GM19455 (cell line): ENCODE measurements around the gene ATG9B.
A peak's percentile ranks its signal among the peaks of the same experiment; 100 is the strongest.
"Not testable (repeated sequence)": the region's sequence is repeated elsewhere in the genome, so short reads cannot be mapped to it uniquely, and the experiment has no call there.

Experiments used
- ATAC-seq: cut with Tn5 transposase; IDR thresholded peaks from one replicate; pipeline ENCODE4 v1.9.1; 2021; ENCODE audit not compliant: unreplicated experiment

The ATG9B gene

DNA sequence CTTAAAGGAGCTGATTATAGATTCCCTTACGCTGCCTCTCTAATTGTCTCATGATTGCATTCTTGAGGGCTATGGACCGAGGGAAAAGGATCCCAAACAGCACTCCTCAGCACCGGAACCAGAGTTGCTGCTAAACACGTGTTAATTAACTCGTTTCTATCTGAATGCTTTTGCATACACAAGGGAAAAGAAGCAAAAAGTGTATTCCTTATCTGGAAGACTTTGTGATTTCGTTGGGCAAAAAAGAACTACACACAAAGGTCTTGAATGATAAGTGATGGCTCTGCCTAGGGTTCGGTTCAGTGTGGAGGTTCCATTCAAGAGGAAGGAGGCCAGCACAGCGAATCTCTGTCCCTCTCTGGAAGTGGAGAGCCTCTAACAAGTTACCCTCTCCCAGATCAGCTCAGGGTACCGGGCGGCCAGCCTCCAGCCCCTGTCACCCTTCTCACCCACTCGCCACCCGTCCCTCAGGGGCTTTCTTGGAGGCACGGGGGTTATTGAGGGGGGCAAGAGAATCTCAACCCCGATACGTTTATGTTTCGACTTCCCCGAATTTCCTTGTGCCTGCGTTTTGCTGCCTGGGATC lies 34.6 kb upstream of the ATG9B start:
- no peak for ATAC-seq

DNA sequence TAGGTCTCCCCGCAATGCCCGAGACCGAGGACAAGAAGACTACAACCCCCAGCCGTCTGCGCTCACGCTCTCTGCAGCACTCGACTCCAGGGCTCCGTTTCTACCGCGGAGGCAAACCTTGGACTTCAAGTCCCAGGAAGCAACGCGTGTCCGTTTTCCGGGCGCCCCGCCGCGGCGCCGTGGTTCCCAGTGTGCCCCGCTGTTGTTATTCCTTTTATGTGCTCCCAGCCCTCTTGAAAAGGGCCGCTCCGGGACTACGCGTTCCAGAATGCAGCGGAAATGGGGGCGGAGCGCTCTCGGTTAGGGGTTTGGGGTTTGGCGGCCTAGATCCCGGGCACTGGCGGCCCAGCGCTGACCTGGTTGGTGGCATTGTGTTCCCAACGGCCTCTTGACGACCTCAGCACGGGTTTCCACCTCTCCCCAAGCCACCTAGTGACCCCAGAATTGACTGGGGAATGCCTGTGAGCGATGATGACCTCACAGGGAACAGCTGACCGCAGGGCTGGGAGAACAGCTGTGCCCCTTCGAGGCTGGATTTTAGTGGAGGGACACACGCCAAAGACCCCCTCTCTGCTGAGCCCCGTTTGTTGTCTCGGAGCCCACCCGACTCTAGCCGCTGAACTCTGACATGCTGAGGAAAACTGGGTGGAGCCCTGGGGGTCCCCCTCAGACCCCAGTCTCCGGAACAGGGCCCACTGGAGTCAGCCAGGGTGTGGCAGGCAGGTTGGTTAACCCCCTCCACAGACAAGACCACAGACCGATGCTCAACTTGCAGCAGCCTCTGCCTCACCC lies 33.9 kb upstream of the ATG9B start:
- ATAC-seq = peak; percentile 88

DNA sequence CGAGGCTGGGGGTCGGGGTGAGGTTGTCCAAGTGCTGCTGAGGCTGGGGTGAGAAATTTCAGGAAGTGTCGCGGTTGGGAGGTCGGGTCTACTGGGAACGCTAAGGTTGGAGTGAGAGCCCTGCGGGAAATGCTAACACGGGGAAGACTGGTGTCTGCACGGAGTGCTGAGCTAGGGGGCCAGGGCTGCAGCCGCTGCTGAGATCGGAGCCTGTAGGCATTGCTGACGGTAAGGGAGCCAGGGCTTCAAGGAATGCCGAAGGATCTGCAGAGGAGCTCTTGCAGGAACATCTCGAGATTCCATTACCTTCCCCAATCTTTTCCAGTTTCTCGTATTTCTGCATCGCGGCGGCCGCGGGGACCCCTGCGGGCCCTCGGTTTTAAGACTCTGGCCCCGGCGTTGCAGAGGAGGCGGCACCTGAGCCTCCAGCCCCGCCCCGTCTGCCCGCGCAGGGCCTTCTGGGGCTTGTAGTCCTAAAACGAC lies 33.3 kb upstream of the ATG9B start, which contains the start of gene CDK5:
CDK5 (minus strand) TSS at position 392 of the 483 bp plus-strand sequence; CDS start at position 343, 49 bp downstream.
- ATAC-seq = peak; percentile 16

DNA sequence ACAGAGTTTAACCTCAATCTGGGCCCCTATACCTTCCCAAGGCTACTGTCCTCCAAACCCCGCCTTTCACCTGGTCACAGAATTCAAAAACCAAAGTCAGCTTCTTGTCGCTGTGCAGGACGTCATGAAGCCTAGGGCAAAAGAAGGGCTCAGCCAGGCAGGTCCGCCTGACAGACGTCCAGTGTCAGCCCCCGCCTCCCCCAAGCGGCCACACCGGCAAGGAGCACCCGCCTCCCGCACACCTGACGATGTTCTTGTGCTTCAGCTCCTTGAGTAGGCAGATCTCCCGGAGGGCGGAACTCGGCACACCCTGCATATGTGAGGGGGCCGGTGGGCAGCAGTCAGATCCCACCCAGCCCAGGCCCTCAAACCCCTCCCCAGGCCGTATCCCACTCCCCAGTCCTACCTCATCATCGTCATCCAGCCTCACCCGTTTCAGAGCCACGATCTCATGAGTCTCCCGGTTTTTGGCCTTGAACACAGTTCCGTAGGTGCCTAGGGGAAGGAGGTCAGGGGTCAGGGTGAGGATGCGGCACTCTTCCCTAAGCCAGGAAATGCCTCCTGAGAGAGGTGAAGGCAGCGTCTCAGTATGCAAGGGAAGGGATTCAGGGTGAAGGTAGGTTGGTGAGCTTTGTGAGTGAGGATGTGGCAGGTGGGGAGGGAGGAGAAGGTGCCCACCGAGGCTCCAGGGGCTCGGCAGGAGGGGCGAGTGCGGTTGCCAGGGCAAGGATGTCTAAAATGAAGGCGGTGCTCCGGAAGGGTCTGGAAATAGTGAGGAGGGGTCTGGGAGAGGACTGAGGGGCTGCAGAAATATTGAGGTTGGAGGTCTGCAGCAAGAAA lies 32.6 kb upstream of the ATG9B start:
- no peak for ATAC-seq

DNA sequence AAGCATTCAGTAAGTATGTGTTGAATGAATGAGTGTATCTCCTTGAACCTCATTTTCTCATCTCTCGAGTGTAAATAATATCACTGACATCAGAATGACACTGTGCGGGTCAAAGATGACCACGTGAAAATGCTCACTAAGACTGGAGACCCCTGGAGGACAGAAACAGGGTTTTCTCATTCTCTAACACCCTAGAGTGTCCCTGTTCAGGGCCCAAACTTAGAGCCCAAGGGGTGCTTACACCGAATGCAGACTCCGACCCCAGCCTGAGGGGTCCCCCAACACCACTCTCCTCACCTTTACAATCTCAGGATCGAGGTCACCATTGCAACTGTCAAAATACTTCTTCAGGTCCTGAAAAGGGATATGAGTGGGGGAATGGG lies 32.0 kb upstream of the ATG9B start:
- ATAC-seq = no peak

DNA sequence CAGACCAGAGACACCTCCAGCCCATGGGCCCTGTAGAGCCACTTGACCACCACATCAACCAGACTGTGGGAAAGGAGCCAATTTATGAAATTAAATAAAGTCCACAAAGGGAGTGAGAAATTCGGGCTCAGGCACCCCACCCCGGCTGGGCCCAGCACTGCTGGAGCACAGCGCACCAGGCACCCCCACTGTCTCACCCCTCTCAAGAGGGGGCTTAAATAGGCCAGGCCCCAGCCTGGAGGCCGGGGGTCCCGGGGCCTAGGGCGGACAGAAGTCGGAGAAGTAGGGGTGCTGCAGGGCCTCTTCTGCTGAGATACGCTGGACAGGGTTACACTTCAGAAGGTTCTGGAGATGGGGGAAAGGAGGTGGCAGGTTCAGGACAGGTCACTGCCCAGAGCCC lies 29.5 kb upstream of the ATG9B start:
- no peak for ATAC-seq

DNA sequence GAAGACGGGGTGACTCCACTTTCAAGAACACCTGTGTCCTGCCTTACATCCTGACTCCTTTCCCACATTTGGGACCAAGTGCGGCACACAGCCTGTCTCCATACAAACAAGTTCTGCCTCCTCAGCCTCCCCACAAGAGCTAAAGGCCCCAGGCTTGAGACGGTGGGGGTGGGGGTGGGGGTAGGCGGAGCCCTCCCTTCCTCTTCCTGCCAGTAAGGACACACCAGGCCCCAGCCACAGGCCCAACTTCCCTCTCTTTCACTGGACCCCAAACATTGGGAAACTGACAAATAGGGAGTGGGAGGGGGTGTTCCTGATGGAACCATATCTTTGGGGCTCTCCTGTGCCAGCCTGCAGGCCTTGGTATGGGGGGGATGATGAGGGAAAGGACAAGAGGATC lies 28.8 kb upstream of the ATG9B start:
- no peak for ATAC-seq

DNA sequence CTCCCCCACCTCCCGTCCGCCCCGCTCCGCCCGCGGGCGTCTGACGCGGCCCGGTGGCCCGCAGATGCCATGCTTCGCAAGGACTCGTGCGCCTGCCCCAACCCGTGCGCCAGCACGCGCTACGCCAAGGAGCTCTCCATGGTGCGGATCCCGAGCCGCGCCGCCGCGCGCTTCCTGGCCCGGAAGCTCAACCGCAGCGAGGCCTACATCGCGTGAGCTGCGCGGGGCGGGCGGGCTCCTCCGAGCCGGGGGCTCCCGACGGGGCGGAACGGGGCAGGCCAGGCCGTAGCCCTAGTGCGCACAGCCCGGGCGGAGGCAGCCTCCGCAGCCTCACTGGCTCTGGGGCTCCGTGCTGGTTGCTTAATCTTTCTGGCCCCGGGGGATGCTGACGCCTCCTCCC lies 26.8 kb upstream of the ATG9B start:
- ATAC-seq = no peak

DNA sequence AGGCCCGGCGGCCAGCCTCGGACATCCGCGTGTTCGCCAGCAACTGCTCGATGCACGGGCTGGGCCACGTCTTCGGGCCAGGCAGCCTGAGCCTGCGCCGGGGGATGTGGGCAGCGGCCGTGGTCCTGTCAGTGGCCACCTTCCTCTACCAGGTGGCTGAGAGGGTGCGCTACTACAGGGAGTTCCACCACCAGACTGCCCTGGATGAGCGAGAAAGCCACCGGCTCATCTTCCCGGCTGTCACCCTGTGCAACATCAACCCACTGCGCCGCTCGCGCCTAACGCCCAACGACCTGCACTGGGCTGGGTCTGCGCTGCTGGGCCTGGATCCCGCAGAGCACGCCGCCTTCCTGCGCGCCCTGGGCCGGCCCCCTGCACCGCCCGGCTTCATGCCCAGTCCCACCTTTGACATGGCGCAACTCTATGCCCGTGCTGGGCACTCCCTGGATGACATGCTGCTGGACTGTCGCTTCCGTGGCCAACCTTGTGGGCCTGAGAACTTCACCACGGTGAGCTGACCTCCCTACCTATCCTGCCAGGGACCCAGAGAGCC lies 24.7 kb upstream of the ATG9B start:
- ATAC-seq = no peak

DNA sequence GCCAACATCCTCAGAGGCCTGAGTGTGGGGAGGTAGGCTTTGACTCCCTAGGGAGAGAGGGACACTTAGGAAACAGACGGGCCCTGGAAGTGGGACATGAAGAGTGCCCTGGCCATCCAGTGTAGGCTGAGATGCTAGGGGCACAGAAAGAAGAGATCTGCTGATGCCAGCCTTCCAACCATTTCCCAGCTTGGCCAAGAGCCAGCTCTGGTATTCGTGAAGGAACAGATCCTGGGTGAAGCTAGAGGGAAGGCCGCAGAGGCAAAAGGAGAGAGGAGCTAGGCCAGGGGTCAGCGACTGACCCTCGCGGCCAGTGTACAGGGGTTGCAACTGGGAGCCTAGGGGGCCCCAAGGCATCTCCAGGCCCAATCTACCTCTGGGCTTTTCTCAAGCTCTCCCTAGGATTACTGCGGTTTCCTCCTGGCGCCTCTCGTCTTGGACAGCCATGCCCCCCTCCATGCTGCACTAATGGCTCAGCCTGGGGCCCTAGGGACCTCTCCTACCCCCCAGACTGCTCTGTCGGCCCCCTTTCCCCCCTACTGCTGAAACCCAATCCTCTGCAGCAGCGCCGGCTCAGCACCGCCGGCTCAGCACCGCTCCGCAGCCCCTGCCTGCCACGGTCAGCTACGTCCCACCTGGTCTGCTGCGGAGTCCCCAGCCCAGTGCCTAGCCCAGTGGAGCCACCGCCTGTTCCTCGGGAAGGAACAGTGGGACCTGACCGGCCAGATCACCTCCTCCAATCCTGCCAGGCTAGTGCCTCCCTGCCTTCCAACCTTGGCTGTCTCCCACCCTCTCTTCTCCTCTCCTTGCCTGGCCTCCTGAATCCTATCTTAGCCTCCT lies 23.9 kb upstream of the ATG9B start, which contains the start of gene ASIC3:
ASIC3 (plus strand) TSS at position 556 of the 840 bp plus-strand sequence. CDS start 355 bp downstream, outside the sequence.
- no peak for ATAC-seq

DNA sequence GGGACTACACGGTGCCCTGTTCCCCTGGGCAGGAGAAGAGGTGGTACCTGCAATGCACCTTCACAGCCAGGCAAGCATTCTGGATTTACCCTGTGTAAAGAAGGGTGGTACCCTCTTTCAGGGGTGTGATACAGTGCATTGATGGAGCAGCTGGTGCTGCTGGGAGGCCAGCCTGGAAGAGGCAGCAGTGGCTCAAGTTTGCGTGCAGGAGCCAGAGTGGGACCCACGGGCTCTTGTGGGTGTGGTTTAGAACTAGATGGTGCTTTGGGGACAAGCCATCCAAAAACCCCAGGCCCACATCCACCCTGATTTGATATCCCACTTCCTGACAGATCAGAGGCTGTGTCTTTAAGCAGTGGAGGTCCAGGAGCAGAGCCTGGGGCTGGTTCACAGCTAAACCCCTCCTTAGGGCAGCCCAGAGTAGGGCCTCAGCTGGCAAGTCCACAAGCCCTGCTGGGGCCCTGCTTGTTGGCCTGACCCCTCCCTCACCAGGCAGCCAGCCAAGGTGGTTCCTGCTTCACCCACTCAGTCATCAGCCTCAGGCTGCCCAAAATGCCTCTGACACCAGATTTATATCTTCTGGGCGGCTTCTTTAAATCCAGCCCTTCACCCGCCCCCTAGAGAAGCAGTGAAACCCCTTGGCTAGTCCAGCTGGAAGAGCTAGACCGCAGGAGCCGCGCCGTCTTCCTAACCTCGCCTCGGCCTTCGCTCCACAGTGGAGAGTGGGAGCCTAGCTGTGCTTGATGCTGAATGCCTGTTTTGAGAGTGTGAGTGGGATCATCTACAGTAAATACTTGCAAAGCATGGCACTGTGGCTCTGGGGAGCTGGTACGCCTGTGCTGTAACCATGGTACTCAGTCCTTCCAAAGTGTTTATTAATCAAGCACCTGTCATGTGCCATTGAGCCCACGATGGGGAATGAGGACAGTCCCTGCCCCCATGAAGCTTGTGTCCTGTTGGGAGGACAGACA lies 22.6 kb upstream of the ATG9B start:
- no peak for ATAC-seq

DNA sequence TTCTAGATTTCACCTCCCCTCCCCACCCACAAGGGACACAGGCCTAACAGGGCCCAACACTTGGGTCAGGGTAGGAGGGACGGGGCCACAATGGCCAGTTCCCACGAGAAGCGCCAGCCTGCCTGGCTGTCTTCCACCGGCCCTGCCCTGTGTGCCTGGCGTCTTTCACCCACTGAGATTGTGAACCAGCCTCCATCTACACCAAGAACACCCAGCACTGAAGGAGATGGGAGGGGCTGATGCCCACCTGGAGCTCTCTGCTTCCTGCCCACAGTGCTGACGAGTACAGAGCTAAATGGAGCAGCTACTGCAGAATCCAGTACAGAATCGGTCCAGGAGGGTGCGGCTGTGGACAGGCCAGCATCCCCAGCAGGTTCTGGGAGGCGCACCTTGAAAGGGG lies 21.7 kb upstream of the ATG9B start:
- ATAC-seq = no peak

DNA sequence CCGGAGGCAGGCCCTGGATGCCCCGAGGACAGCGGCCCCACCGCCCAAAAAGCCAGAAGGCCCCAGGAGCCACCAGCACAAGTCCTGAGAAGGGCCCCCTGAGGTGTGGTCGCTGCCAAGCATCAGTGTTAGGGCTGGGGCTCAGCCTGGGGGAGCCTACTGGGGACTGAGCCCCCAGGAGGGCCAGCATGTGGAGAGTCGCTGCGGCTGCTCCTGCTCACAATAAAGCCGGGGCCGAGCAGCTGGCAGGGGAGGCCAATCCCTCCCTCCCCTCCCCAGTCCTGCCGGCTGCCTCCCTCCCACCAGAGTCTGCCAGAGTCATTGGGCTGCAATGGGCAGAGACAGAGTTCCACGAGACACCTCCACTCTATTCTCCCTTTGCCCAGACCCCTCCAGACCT lies 21.0 kb upstream of the ATG9B start:
- no peak for ATAC-seq

DNA sequence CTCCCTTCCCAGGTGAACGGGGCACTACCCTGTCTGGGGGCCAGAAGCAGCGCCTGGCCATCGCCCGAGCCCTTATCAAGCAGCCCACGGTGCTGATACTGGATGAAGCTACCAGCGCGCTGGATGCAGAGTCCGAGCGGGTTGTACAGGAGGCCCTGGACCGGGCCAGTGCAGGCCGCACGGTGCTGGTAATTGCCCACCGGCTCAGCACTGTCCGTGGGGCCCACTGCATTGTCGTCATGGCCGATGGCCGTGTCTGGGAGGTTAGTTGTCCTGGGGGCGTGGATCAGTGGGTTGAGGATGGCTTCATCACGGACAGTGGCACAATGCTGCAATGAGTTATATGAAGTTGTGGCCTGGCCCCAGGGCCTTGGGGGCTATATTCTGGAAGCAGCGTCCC lies 19.7 kb upstream of the ATG9B start:
- ATAC-seq = no peak

DNA sequence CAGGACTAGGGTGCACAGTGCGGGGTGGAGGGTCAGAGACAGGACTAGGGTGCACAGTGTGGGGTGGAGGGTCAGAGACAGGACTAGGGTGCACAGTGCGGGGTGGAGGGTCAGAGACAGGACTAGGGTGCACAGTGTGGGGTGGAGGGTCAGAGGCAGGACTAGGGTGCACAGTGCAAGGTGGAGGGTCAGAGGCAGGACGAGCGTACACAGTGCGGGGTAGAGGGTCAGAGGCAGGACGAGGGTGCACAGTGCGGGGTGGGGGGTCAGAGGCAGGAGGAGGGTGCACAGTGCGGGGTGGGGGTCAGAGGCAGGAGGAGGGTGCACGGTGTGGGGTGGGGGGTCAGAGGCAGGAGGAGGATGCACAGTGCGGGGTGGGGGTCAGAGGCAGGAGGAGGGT lies 19.2 kb upstream of the ATG9B start:
- ATAC-seq = not testable (repeated sequence)

DNA sequence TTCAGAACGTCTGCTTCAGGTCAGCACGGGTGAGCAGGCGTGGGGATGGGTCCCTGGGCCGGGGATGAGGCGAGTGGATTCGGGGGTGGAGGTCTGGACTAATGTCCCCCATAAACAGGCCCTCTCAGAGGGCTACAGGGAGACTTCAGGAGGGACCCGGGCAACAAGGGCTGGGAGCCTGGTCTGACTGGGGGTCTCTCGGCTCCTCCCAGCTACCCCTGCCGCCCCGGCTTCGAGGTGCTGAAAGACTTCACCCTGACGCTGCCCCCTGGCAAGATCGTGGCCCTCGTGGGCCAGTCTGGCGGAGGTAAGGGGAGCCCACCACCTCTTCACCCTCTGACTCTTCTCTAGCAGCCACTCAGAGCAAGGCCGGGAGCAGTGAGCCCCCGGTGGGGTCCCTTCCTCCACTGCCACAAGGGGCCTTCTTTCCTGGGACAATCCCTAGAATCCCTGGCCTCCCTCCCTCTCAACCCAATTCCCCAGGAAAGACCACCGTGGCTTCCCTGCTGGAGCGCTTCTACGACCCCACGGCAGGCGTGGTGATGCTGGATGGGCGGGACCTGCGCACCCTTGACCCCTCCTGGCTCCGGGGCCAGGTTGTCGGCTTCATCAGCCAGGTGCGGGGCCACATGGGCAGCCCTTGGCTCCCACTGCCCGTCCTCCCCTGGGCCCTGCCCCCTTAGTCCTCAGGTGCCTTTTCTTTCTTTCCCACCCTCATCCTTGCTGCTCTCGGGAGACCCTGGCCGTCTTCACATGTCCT lies 16.5 kb upstream of the ATG9B start:
- ATAC-seq = no peak

DNA sequence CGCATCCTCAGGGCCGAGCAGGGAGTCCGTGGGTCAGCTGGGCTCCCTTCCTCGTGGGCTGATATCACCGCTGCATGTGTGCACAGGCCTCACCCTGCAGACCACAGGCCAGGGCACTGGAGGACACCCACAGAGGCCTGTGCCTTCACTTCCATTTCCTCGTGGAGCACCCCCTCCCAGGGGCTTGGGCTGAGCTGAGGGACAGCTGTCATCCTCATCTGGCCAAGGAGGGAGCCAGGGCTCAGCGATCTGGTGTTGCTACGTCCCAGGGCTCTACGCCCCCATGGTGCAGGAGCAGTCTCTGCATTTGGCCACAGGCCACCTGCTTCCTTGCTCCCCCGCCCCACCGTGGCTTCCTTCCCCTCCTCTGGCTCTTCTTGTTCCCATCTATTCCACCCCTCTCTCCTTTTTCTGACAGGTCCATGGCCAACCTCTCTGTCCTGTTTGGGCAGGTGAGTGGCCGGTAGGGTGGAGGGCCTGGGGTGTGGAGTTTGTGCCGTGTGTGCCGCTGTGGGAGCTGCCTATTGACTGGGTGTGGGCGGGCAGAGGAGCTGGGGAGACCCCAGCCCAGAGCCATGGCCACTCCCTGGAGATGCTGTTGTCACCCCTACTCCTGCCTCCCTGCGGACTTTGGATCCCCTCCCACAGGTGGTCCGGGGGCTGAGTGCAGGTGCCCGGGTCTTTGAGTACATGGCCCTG lies 15.7 kb upstream of the ATG9B start:
- ATAC-seq = no peak
